Heart left ventricle (tissue), 16 donors: ENCODE data around the gene PITHD1. TPM values are rescaled to one million over a fixed set of nuclear protein-coding genes. Genes with fewer than 3 reads are reported as not detected.
A peak's percentile ranks its signal among the peaks of the same experiment; 100 is the strongest.

Experiments
- ATAC-seq, 4 donors: fragments of 200-7000 bp; cut with Tn5 transposase; one replicate each; pipeline ENCODE4 v1.9.1; 2020 to 2022; ENCODE audit warnings: moderate library complexity in 4 of 4, mild to moderate bottlenecking in 3 of 4, moderate number of reproducible peaks in 1 of 4
- DNase-seq, 5 donors: peaks; one replicate each; pipeline ENCODE4 v3.0.0-alpha.2; 2020
- H3K27ac ChIP-seq, 12 donors: fragments of 200-600 bp; sonication (generic) in 4 of 12; one replicate each; pipeline versions ENCODE4 v1.5.0 to v1.8.0; 2016 to 2022; ENCODE audit warnings: mild to moderate bottlenecking in 2 of 12
- H3K27me3 ChIP-seq, 9 donors: fragments of 200-600 bp; sonication (generic) in 2 of 9; one replicate each; pipeline versions ENCODE4 v1.5.1 to v1.8.0; 2016 to 2022; ENCODE audit warnings: mild to moderate bottlenecking in 3 of 9
- H3K36me3 ChIP-seq, 9 donors: fragments of 200-600 bp; sonication (generic) in 2 of 9; one replicate each; pipeline versions ENCODE4 v1.5.0 to v1.8.0; 2018 to 2022; ENCODE audit warnings: mild to moderate bottlenecking in 2 of 9
- H3K4me1 ChIP-seq, 12 donors: fragments of 200-600 bp; sonication (generic) in 4 of 12; one replicate each; pipeline versions ENCODE4 v1.5.0 to v1.8.0; 2016 to 2022; ENCODE audit warnings: mild to moderate bottlenecking in 3 of 12
- H3K4me3 ChIP-seq, 12 donors: fragments of 200-600 bp; sonication (generic) in 4 of 12; one replicate each; pipeline versions ENCODE4 v1.5.0 to v1.8.0; 2017 to 2022; ENCODE audit warnings: mild to moderate bottlenecking in 9 of 12, moderate library complexity in 4 of 12
- H3K9me3 ChIP-seq, 12 donors: fragments of 200-600 bp; sonication (generic) in 4 of 12; one replicate each; pipeline versions ENCODE4 v1.5.0 to v1.8.0; 2016 to 2022; ENCODE audit warnings: mild to moderate bottlenecking in 1 of 12
- CTCF ChIP-seq, 12 donors: fragments of 200-600 bp; sonication (generic) in 4 of 12; IDR thresholded peaks; one replicate each; pipeline versions ENCODE4 v1.5.0 to v1.8.0; 2018 to 2022; ENCODE audit warnings: antibody characterized with exemption in 12 of 12, mild to moderate bottlenecking in 5 of 12
- POLR2A ChIP-seq, 2 donors: fragments of 450-650 bp; IDR thresholded peaks; one replicate each; pipeline ENCODE4 v1.6.1; 2017; ENCODE audit warnings: antibody characterized with exemption in 2 of 2, mild to moderate bottlenecking in 2 of 2, moderate library complexity in 2 of 2
- WGBS, 4 donors: extraction: QIAGEN DNeasy Blood & Tissue Kit in 2 of 4; methylation state at CpG; one replicate each; pipeline versions ENCODE4 v1.1.5 to v1.1.7; 2013 to 2018; 5-methylcytosine and 5-hydroxymethylcytosine counted together
- intact Hi-C, 10 donors: fragments of 100-400 bp; cut with DNase I; formaldehyde crosslinking; loops; one replicate each; pipeline versions ENCODE4 v1.11.1 to v1.14.2; 2022
- polyA plus RNA-seq, 2 donors: library from polyadenylated mRNA; stranded (reverse); fragments of 200-250 nt; gene quantifications; one replicate each; pipeline ENCODE4 v1.2.3, GENCODE V29; 2013
- total RNA-seq, 9 donors: library from RNA; depleted of rRNA in 2 of 9; stranded (reverse); fragments of >200 nt in 2 of 9; fragmentation: NEBNext Ultra II Directional in 3 of 9; extraction: Animal tissue kit (Norgen Biotek cat#: 25700) in 3 of 9; gene quantifications; one replicate each; pipeline versions ENCODE4 v1.1.0 to v1.2.4, GENCODE V29; 2016 to 2023
- donor health status: ischemic (EF 13 %, LVEDD 7.1; RV severe dilation, severe dysfunction).
- donor health status: healthy with polysubstance abuse.
- donor health status: DM: no; HTN: yes; CAD: no.
- donor health status: DM: no; HTN: no; CAD: no.
- donor health status: ischemic (EF 25% LVEDD 6.9; RV normal size, moderate dysfunction).
- donor health status: ischemic (EF 25% LVEDD 5.7; RV mildly dilated, moderate dysfunction).
- donor health status: healthy.
- donor health status: DM: yes; HTN: yes; CAD: no.
- donor health status: ischemic (EF 35%, LVEDD 5.7; RV mildly dilated, moderate dysfunction).
- donor health status: nonischemic (EF 11% LVEDD 7.7; RV severe dilation, severe dysfunction).
- donor health status: DM: yes; HTN: yes; CAD: no.
- donor health status: PGD.
- donor health status: ischemic (EF 29% LVEDD 5.4; RV normal size, mild dysfunction).
- donor health status: nonischemic (EF 23%, LVEDD 6.1; RV moderate dilation, normal function).

The PITHD1 gene
- total and polyA plus RNA-seq, 11 donors, result 31.8 to 86.4 (median 46.2) TPM

DNA sequence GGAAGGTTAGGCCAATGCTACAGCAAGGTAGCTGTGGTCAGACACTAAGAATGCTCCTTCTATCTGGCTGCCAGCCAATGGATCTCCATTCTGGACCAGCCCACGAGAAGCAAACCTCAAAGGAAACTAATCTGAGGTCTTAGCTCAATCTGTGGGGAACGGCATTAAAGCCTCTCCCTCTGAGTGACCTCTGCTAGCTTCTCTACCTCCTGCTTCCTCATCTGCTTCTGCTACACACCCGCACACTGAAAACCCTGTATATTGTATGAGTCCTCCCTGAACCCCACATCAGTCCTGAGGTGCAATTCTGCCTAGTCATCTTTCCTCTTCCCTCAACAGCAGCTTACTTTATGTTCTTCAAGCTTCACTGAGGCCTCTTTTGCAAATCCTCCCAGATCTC lies 29.2 kb downstream of the PITHD1 start:
- TF ChIP-seq POLR2A (IDR thresholded peaks at IDR 0.05), result no peak
- no peak for TF ChIP-seq CTCF (IDR thresholded peaks at IDR 0.05)
- H3K4me3 ChIP-seq, result no peak overlapping the region
- peaks cover 0 to 57% (median 42%) of the 10 kb centered on the region in 9 donors for H3K36me3 ChIP-seq
- H3K4me1 ChIP-seq, result peaks cover 0 to 31% (median 0%) of the 10 kb centered on the region in 12 donors
- ATAC-seq, result no peak
- DNase-seq, result no peak
- intact Hi-C loops, result loop anchor here in 4 of 10 donors (5.0 to 10.0 kb wide), 3 partner anchors 57 to 217 kb away; partner anchors contain the start of gene FUCA1 (in 2 of the 4)
- no peaks in the 10 kb centered on the region for H3K27me3 ChIP-seq
- peak overlapping the region in 1 of 12 donors; percentile 10 for H3K27ac ChIP-seq
- no peaks in the 10 kb centered on the region for H3K9me3 ChIP-seq
- WGBS, 4 donors, result 53 to 62% (median 56%) methylated on average over 3 of the region's 3 CpGs

- peaks cover 0 to 69% (median 51%) of the 10 kb centered on the region in 9 donors for H3K36me3 ChIP-seq
- 19 to 28% (median 22%) methylated on average over 6 of the region's 6 CpGs for WGBS, 4 donors
- intact Hi-C loops, result loop anchor here in 7 of 10 donors (2.0 to 10.0 kb wide), 6 partner anchors 55 to 215 kb away; partner anchors contain the start of genes FUCA1 (in 5 of the 7) and CNR2 (in 1 of the 7)
Measured at GRCh38 chr1:23809751-23810171, 31.5 kb downstream of the PITHD1 start.

DNA sequence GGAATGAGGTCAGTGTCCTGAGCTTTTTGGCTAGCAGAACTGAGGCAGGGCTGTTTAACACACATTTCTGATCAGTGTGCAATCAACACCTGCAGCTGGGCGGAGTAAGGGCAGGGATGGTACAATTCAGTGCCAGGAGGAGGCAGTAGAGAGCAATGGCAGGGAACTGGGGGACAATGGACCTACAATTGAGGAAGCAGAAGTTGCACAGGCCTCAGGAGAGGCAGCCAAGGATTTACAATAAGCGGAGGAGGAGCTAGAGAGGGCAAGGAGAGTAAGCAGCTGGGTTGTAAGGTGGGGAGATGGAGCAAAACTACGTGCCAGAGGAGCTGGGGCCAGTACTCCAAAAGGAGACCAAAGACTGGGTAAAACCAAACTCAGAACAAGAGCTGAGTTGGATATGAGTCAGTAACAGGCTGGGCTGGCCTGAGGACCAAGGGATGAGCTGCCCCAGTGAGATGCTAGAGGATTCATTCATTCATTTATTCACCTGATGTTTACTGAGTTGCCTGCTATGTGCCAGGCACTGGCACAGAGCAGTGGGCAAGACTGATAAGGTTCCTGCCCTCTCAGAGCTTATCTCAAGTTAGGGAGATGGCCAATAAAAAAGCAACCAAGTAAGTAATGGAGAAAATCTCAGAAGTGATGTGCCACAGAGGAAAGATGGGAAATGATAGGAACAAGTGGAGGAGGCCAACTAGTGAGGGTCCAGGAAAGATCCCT lies 32.8 kb downstream of the PITHD1 start:
- Histone ChIP-seq H3K27ac (peak overlapping the region in 1 of 12 donors; percentile 69), H3K36me3 (peaks cover 0 to 77% (median 63%) of the 10 kb centered on the region in 9 donors), H3K9me3 (no peaks in the 10 kb centered on the region)

More at GRCh38 chr1:23809751-23810171, 31.5 kb downstream of the PITHD1 start:
- DNase-seq, result peak; percentile 72 to 85 (median 76)
- no peaks in the 10 kb centered on the region for H3K27me3 ChIP-seq
- peaks cover 0 to 31% (median 0%) of the 10 kb centered on the region in 12 donors for H3K4me1 ChIP-seq
- peak overlapping the region in 1 of 12 donors; percentile 69 for H3K27ac ChIP-seq
- ATAC-seq, result peak; percentile 67 to 93 (median 85)
- TF ChIP-seq CTCF (IDR thresholded peaks at IDR 0.05) (peak; percentile 60 to 90 (median 74)), POLR2A (IDR thresholded peaks at IDR 0.05) (no peak)
- no peaks in the 10 kb centered on the region for H3K9me3 ChIP-seq
- H3K4me3 ChIP-seq, result no peak overlapping the region

More for the DNA sequence above, 32.8 kb downstream of the PITHD1 start:
- TF ChIP-seq POLR2A (IDR thresholded peaks at IDR 0.05) (no peak), CTCF (IDR thresholded peaks at IDR 0.05) (peak; percentile 21 to 65 (median 52))
- H3K4me1 ChIP-seq, result peaks cover 0 to 31% (median 0%) of the 10 kb centered on the region in 12 donors
- intact Hi-C loops, result loop anchor here in 5 of 10 donors (5.0 to 10.0 kb wide), 3 partner anchors 56 to 106 kb away; partner anchors contain the start of genes FUCA1 (in 3 of the 5) and CNR2 (in 1 of the 5)
- ATAC-seq, result peak in 3 of 4 donors; percentile 73 to 80 (median 79)
- 71 to 79% (median 73%) methylated on average over 3 of the region's 3 CpGs for WGBS, 4 donors
- H3K4me3 ChIP-seq, result no peak overlapping the region
- peak in 2 of 5 donors; percentile 28 to 40 for DNase-seq
- H3K27me3 ChIP-seq, result no peaks in the 10 kb centered on the region
